ENCODE measurements around the gene ASF1B.

ASF1B gene

GRCh38 chr19:14177496-14178074 is 41.2 kb upstream of the ASF1B start:
- intact Hi-C loops (cut with DNase I; ENCODE audit: low total_unique reads): no loop called here
- H3K4me1 ChIP-seq: no peaks in the 10 kb centered on the region
- H3K9me3 ChIP-seq: no peaks in the 10 kb centered on the region
- H3K27me3 ChIP-seq: no peaks in the 10 kb centered on the region
- peaks cover 0 to 35% (median 24%) of the 10 kb centered on the region in 3 donors for H3K36me3 ChIP-seq
- H3K27ac ChIP-seq: no peak overlapping the region
- TF ChIP-seq, protein P1, sequence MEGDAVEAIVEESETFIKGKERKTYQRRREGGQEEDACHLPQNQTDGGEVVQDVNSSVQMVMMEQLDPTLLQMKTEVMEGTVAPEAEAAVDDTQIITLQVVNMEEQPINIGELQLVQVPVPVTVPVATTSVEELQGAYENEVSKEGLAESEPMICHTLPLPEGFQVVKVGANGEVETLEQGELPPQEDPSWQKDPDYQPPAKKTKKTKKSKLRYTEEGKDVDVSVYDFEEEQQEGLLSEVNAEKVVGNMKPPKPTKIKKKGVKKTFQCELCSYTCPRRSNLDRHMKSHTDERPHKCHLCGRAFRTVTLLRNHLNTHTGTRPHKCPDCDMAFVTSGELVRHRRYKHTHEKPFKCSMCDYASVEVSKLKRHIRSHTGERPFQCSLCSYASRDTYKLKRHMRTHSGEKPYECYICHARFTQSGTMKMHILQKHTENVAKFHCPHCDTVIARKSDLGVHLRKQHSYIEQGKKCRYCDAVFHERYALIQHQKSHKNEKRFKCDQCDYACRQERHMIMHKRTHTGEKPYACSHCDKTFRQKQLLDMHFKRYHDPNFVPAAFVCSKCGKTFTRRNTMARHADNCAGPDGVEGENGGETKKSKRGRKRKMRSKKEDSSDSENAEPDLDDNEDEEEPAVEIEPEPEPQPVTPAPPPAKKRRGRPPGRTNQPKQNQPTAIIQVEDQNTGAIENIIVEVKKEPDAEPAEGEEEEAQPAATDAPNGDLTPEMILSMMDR (IDR thresholded peaks at IDR 0.05): no peak
- no peak for DNase-seq
- H3K4me3 ChIP-seq: no peak overlapping the region

GRCh38 chr19:14175351-14175792 is 39.0 kb upstream of the ASF1B start:
- TF ChIP-seq, protein P1 (IDR thresholded peaks at IDR 0.05): no peak
- no peaks in the 10 kb centered on the region for H3K9me3 ChIP-seq
- DNase-seq: no peak
- H3K27me3 ChIP-seq: no peaks in the 10 kb centered on the region
- intact Hi-C loops (cut with DNase I; ENCODE audit: low total_unique reads): no loop called here
- no peak overlapping the region for H3K27ac ChIP-seq
- H3K4me1 ChIP-seq: no peaks in the 10 kb centered on the region
- no peak overlapping the region for H3K4me3 ChIP-seq
- H3K36me3 ChIP-seq: peaks cover 0 to 55% (median 36%) of the 10 kb centered on the region in 3 donors

DNA sequence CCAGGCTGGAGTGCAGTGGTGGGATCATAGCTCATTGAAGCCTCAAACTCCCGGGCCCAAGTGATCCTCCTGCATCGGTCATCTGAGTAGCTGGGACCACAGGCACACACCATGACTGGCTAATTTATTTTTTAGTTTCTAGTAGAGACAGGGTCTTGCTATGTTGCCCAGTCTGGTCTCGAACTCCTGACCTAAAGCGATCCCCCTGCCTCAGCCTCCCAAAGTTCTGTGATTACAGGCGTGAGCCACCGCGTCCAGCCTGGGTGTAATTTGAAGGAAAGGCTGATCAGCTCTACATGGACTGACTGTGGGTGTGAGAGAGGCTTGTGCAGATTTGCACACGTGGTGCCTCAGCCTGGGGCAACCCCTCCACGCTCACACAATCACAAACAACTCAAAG is 38.5 kb upstream of the ASF1B start:
- no peak overlapping the region for H3K27ac ChIP-seq
- no peaks in the 10 kb centered on the region for H3K9me3 ChIP-seq
- DNase-seq: no peak
- intact Hi-C loops (cut with DNase I; ENCODE audit: low total_unique reads): no loop called here
- H3K4me3 ChIP-seq: no peak overlapping the region
- no peaks in the 10 kb centered on the region for H3K27me3 ChIP-seq
- peaks cover 0 to 60% (median 41%) of the 10 kb centered on the region in 3 donors for H3K36me3 ChIP-seq
- H3K4me1 ChIP-seq: no peaks in the 10 kb centered on the region
- TF ChIP-seq, protein P1 (IDR thresholded peaks at IDR 0.05): no peak

DNA sequence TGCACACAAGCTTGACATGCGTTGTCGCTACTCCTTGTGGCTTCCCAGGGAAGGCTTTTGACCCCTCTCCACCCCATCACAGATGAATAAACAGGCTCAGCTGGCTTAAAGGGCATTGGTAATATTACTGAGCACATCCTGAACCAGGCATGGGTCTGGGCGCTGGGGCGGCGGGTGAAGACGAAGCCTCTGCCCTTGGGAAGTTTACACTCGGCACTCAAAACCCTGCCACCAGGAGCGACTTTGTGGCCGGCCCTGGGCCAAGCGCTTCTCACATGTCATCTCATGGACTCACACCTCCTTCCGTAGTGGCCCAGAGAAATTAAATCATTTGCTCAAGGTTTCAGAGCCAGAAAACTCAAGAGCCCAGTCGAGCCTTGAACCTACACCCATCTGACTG is 32.6 kb upstream of the ASF1B start:
- H3K9me3 ChIP-seq: no peaks in the 10 kb centered on the region
- H3K4me1 ChIP-seq: no peaks in the 10 kb centered on the region
- H3K36me3 ChIP-seq: peaks cover 0 to 40% (median 28%) of the 10 kb centered on the region in 3 donors
- intact Hi-C loops (cut with DNase I; ENCODE audit: low total_unique reads): no loop called here
- no peak overlapping the region for H3K4me3 ChIP-seq
- TF ChIP-seq, protein P1 (IDR thresholded peaks at IDR 0.05): no peak
- H3K27ac ChIP-seq: no peak overlapping the region
- peaks cover 0 to 10% of the 10 kb centered on the region in 2 donors for H3K27me3 ChIP-seq
- no peak for DNase-seq

DNA sequence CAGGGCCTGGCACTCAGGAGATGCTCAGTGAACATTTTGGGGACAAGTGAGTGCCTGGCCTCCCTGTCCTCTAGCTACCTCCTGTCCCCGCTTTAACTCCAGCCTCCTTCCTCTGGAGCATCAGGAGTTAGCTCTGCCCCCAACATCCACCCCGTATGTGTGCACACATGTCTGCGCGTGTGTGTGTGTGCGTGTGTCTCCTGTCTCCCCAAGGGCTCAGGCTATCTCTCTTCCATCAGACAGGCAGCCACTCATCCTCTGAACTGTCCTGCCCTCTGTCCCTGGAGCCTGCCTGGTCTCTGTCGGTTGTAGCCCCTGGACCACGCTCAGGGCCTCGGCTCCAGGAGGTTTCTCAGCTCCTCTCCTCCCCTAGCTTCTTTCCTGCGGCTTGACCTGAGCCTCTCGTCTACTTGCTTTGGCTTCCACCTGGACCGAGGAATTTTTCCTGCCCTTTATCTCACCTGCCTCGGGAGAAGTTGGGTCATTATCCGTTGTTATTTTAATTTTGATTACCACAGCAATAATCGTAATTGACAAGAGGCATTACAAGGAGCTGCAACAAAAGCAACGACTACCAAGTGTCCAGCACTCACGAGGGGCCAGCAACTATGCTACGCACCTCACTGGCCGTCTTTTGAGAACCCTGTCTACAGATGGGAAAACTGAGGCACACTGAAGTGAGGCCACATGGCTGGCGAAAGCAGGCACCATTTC is 32.0 kb upstream of the ASF1B start:
- H3K36me3 ChIP-seq: peaks cover 0 to 36% (median 27%) of the 10 kb centered on the region in 3 donors
- H3K4me3 ChIP-seq: no peak overlapping the region
- H3K27me3 ChIP-seq: peaks cover 0 to 15% of the 10 kb centered on the region in 2 donors
- DNase-seq: no peak
- intact Hi-C loops (cut with DNase I; ENCODE audit: low total_unique reads): no loop called here
- TF ChIP-seq, protein P1 (IDR thresholded peaks at IDR 0.05): no peak
- H3K27ac ChIP-seq: no peak overlapping the region
- H3K4me1 ChIP-seq: no peaks in the 10 kb centered on the region
- no peaks in the 10 kb centered on the region for H3K9me3 ChIP-seq

Measured in tibial artery (tissue), 4 donors.